ENCODE results near the gene BUB1B.

BUB1B gene

GRCh38 chr15:40265875-40266274 lies 105.0 kb downstream of the BUB1B start:
- no peaks in the 10 kb centered on the region for H3K27me3 ChIP-seq (ENCODE audit: insufficient read depth, low read length)
- peaks cover 9% of the 10 kb centered on the region for H3K4me1 ChIP-seq (ENCODE audit: insufficient read depth, low read length)
- no peak overlapping the region for H3K4me3 ChIP-seq (ENCODE audit: low read length)
- H3K9me3 ChIP-seq (ENCODE audit: low read length) = no peaks in the 10 kb centered on the region
- H3K36me3 ChIP-seq (ENCODE audit: insufficient read depth, low read length) = no peaks in the 10 kb centered on the region
- H2AFZ ChIP-seq (ENCODE audit: low read depth, low read length) = no peak overlapping the region

- H3K27me3 ChIP-seq (ENCODE audit: insufficient read depth, low read length) = no peaks in the 10 kb centered on the region
- no peak overlapping the region for H3K4me3 ChIP-seq (ENCODE audit: low read length)
- H3K9me3 ChIP-seq (ENCODE audit: low read length) = no peaks in the 10 kb centered on the region
- no peak overlapping the region for H2AFZ ChIP-seq (ENCODE audit: low read depth, low read length)
- peaks cover 12% of the 10 kb centered on the region for H3K4me1 ChIP-seq (ENCODE audit: insufficient read depth, low read length)
- no peaks in the 10 kb centered on the region for H3K36me3 ChIP-seq (ENCODE audit: insufficient read depth, low read length)
These were observed 106.0 kb downstream of the BUB1B start for GRCh38 chr15:40266828-40267304.

GRCh38 chr15:40267670-40268069 lies 106.8 kb downstream of the BUB1B start:
- H3K36me3 ChIP-seq (ENCODE audit: insufficient read depth, low read length) = no peaks in the 10 kb centered on the region
- H3K4me1 ChIP-seq (ENCODE audit: insufficient read depth, low read length) = peaks cover 12% of the 10 kb centered on the region
- no peaks in the 10 kb centered on the region for H3K9me3 ChIP-seq (ENCODE audit: low read length)
- H2AFZ ChIP-seq (ENCODE audit: low read depth, low read length) = no peak overlapping the region
- no peaks in the 10 kb centered on the region for H3K27me3 ChIP-seq (ENCODE audit: insufficient read depth, low read length)
- H3K4me3 ChIP-seq (ENCODE audit: low read length) = no peak overlapping the region

GRCh38 chr15:40269604-40270003 lies 108.7 kb downstream of the BUB1B start:
- H3K4me1 ChIP-seq (ENCODE audit: insufficient read depth, low read length) = peaks cover 12% of the 10 kb centered on the region
- no peaks in the 10 kb centered on the region for H3K36me3 ChIP-seq (ENCODE audit: insufficient read depth, low read length)
- H2AFZ ChIP-seq (ENCODE audit: low read depth, low read length) = no peak overlapping the region
- H3K4me3 ChIP-seq (ENCODE audit: low read length) = no peak overlapping the region
- H3K27me3 ChIP-seq (ENCODE audit: insufficient read depth, low read length) = no peaks in the 10 kb centered on the region
- H3K9me3 ChIP-seq (ENCODE audit: low read length) = no peaks in the 10 kb centered on the region

GRCh38 chr15:40270246-40270995 lies 109.6 kb downstream of the BUB1B start:
- no peaks in the 10 kb centered on the region for H3K9me3 ChIP-seq (ENCODE audit: low read length)
- H2AFZ ChIP-seq (ENCODE audit: low read depth, low read length) = no peak overlapping the region
- H3K27me3 ChIP-seq (ENCODE audit: insufficient read depth, low read length) = no peaks in the 10 kb centered on the region
- H3K36me3 ChIP-seq (ENCODE audit: insufficient read depth, low read length) = no peaks in the 10 kb centered on the region
- peaks cover 12% of the 10 kb centered on the region for H3K4me1 ChIP-seq (ENCODE audit: insufficient read depth, low read length)
- H3K4me3 ChIP-seq (ENCODE audit: low read length) = no peak overlapping the region

Data from neuron (in vitro differentiated cells).